ENCODE measurements around the gene CYBC1.
"Not testable (repeated sequence)": the region's sequence is repeated elsewhere in the genome, so short reads cannot be mapped to it uniquely, and the experiment has no call there.

The CYBC1 gene

DNA sequence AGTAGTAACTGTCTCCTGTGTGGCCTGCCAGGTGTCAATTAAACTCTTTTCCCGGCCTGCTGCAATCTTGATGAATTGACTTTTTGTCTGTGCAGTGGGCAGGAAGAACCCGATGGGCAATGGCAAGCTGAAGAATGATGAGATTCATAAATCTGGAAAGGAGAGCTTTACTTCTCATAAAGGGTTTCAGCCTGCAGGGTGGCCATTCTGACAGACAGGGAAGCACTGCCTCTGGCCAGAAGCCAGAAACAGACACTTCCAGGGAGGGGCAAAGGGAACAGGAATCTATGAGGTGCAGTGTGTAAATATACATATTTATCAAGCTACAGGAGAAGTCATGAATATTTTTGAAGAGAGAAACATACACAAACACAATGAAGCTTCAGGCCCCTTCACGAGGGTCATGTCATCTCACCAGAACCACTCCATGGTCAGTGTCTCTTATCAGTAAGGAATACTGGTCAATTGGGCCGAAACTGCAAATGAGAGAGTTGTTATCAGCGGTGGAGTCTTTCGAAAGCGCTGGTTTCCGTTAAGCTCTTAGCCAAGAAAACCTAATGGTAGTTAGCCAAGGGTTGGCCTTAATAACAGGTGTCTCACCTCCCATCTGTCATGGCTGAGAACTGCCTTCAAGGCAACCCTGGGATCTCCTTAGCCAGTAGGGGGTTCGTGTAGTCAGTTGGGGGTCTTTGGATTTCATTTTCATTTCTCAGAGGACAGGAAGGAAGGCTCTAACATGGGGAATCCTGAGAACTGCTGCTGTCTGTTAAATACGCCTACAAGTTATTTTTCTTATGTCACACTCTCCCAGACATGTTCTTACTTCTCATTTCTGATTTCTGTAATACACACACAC, 6.7 kb upstream of the CYBC1 start:
- DNase-seq (ENCODE audit: low spot score) (no peak), ATAC-seq (ENCODE audit: low read depth) (no peak)
- Histone ChIP-seq H3K4me3 (ENCODE audit: severe bottlenecking) (peak overlapping the region; percentile 88), H3K4me1 (ENCODE audit: insufficient read depth, poor library complexity, severe bottlenecking) (peaks cover 11% of the 10 kb centered on the region), H3K27me3 (ENCODE audit: insufficient read depth, poor library complexity, severe bottlenecking) (no peaks in the 10 kb centered on the region), H3K9me3 (ENCODE audit: severe bottlenecking) (no peaks in the 10 kb centered on the region), H3K27ac (ENCODE audit: poor library complexity, severe bottlenecking) (peak overlapping the region; percentile 87), H3K36me3 (ENCODE audit: low read depth) (peaks cover 16% of the 10 kb centered on the region)
- TF ChIP-seq, protein P1, sequence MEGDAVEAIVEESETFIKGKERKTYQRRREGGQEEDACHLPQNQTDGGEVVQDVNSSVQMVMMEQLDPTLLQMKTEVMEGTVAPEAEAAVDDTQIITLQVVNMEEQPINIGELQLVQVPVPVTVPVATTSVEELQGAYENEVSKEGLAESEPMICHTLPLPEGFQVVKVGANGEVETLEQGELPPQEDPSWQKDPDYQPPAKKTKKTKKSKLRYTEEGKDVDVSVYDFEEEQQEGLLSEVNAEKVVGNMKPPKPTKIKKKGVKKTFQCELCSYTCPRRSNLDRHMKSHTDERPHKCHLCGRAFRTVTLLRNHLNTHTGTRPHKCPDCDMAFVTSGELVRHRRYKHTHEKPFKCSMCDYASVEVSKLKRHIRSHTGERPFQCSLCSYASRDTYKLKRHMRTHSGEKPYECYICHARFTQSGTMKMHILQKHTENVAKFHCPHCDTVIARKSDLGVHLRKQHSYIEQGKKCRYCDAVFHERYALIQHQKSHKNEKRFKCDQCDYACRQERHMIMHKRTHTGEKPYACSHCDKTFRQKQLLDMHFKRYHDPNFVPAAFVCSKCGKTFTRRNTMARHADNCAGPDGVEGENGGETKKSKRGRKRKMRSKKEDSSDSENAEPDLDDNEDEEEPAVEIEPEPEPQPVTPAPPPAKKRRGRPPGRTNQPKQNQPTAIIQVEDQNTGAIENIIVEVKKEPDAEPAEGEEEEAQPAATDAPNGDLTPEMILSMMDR (IDR thresholded peaks at IDR 0.05; ENCODE audit: poor library complexity, severe bottlenecking), result no peak

DNA sequence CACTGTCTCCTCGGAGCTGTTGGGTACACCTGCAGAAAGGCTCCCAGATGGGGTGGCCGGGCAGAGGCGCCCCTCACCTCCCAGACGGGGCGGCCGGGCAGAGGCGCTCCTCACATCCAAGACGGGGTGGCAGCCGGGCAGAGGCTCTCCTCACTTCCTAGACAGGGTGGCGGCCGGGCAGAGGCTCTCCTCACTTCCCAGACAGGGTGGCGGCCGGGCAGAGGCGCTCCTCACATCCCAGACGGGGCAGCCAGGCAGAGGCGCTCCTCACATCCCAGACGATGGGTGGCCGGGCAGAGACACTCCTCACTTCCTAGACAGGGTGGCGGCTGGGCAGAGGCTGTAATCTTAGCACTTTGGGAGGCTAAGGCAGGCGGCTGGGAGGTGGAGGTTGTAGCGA, 3.2 kb upstream of the CYBC1 start:
- not testable (repeated sequence) for H3K36me3 ChIP-seq (ENCODE audit: low read depth); H3K27ac ChIP-seq (ENCODE audit: poor library complexity, severe bottlenecking); H3K4me3 ChIP-seq (ENCODE audit: severe bottlenecking); ATAC-seq (ENCODE audit: low read depth); DNase-seq (ENCODE audit: low spot score); H3K9me3 ChIP-seq (ENCODE audit: severe bottlenecking); H3K27me3 ChIP-seq (ENCODE audit: insufficient read depth, poor library complexity, severe bottlenecking); H3K4me1 ChIP-seq (ENCODE audit: insufficient read depth, poor library complexity, severe bottlenecking)

DNA sequence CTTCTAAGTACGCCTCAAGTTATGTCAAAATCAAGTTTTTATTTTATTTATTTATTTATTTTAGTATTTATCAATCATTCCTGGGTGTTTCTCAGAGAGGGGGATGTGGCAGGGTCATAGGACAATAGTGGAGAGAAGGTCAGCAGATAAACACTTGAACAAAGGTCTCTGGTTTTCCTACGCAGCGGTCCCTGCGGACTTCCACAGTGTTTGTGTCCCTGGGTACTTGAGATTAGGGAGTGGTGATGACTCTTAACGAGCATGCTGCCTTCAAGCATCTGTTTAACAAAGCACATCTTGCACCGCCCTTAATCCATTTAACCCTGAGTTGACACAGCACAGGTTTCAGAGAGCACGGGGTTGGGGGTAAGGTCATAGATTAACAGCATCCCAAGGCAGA, 2.6 kb upstream of the CYBC1 start:
- not testable (repeated sequence) for H3K36me3 ChIP-seq (ENCODE audit: low read depth); H3K4me3 ChIP-seq (ENCODE audit: severe bottlenecking); H3K4me1 ChIP-seq (ENCODE audit: insufficient read depth, poor library complexity, severe bottlenecking); H3K9me3 ChIP-seq (ENCODE audit: severe bottlenecking); DNase-seq (ENCODE audit: low spot score); ATAC-seq (ENCODE audit: low read depth); H3K27ac ChIP-seq (ENCODE audit: poor library complexity, severe bottlenecking); H3K27me3 ChIP-seq (ENCODE audit: insufficient read depth, poor library complexity, severe bottlenecking)

DNA sequence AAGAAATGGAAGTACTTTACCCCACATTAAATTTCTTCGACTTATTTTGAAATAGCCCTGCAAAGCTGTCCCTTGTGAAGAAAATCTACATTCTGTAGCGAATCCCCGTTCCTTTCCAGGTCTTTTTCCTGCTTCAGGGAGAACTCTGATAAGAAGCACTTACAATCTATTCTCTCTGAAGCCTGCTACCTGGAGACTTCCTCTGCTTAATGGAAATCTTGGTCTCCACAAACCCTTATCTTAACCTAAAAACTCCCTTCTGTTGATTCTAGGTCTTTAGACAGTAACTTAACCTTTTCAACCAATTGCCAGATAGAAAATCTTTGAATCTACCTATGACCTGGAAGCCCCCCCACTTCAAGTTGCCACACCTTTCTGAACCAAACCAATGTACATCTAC, 1.6 kb upstream of the CYBC1 start:
- H3K27me3 ChIP-seq (ENCODE audit: insufficient read depth, poor library complexity, severe bottlenecking), result no peaks in the 10 kb centered on the region
- no peak overlapping the region for H3K4me3 ChIP-seq (ENCODE audit: severe bottlenecking)
- ATAC-seq (ENCODE audit: low read depth) (no peak), DNase-seq (ENCODE audit: low spot score) (no peak)
- no peak overlapping the region for H3K27ac ChIP-seq (ENCODE audit: poor library complexity, severe bottlenecking)
- H3K9me3 ChIP-seq (ENCODE audit: severe bottlenecking), result no peaks in the 10 kb centered on the region
- H3K36me3 ChIP-seq (ENCODE audit: low read depth), result no peaks in the 10 kb centered on the region
- TF ChIP-seq, protein P1 (IDR thresholded peaks at IDR 0.05; ENCODE audit: poor library complexity, severe bottlenecking), result no peak
- H3K4me1 ChIP-seq (ENCODE audit: insufficient read depth, poor library complexity, severe bottlenecking), result no peaks in the 10 kb centered on the region

DNA sequence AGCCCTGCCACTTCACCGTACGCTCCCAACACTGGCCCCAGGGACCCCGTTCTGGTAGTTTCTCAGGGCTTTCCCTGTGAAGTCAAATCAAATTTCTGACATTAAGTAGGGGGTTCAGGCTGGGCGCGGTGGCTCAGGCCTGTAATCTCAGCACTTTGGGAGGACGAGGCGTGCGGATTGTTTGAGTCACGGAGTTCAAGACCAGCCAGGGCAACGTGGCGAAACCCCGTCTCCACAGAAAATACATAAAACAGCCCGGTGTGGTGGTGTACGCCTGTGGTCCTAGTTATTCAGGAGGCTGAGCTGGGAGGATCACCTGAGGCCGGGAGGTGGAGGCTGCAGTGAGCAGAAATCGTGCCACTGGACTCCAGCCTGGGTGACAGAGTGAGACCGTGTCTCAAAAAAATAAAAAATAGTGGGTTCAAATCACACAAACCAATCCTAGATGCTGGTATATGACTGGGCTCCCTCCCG, 632 bp downstream of the CYBC1 start:
- TF ChIP-seq, protein P1 (IDR thresholded peaks at IDR 0.05; ENCODE audit: poor library complexity, severe bottlenecking), result no peak
- no peaks in the 10 kb centered on the region for H3K9me3 ChIP-seq (ENCODE audit: severe bottlenecking)
- H3K4me3 ChIP-seq (ENCODE audit: severe bottlenecking), result peak overlapping the region; percentile 60
- peak overlapping the region; percentile 53 for H3K27ac ChIP-seq (ENCODE audit: poor library complexity, severe bottlenecking)
- no peaks in the 10 kb centered on the region for H3K36me3 ChIP-seq (ENCODE audit: low read depth)
- H3K27me3 ChIP-seq (ENCODE audit: insufficient read depth, poor library complexity, severe bottlenecking), result no peaks in the 10 kb centered on the region
- no peak for DNase-seq (ENCODE audit: low spot score)
- H3K4me1 ChIP-seq (ENCODE audit: insufficient read depth, poor library complexity, severe bottlenecking), result no peaks in the 10 kb centered on the region
- ATAC-seq (ENCODE audit: low read depth), result no peak
